ENCODE data around the gene SLC10A7. TPM values are rescaled to one million over a fixed set of nuclear protein-coding genes. Genes with fewer than 3 reads are reported as not detected.

The SLC10A7 gene
- total and polyA plus RNA-seq, 2 of the 8 experiments (the other 6 are each of a cell fraction or from before 2014, with no cell fraction given) = 2.5 to 2.9 TPM

DNA sequence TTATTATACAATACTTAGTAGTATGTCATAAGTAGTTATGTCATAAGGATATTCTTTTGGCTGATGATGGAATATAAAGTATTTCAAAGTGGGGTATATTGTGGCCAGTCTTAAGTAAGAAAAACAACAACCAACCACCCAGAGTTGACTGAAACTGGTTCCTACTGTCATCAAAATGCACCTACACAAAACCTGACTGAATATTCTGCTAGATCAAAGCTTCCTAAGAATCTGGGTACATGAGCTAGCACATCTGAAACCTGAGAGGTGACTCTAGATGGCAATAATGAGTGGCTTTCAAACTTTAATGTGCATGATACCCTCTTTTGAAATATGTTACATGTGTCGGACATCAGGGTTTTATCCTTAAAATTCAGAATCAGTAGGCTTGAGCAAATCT lies 247.0 kb downstream of the SLC10A7 start:
- no peaks in the 10 kb centered on the region for H3K36me3 ChIP-seq (ENCODE audit: control insufficient read depth in 2 of 4, insufficient read depth in 4 of 4, low read length in 3 of 4)
- H3K4me3 ChIP-seq (ENCODE audit: extremely low read depth in 1 of 4, insufficient read depth in 2 of 4, low read depth in 3 of 4, low read length in 4 of 4) = no peak overlapping the region
- no peak overlapping the region for H2BK20ac ChIP-seq (ENCODE audit: low read length)
- H3K4me2 ChIP-seq (ENCODE audit: insufficient read depth in 1 of 2, low read depth in 2 of 2, low read length in 2 of 2) = no peak overlapping the region
- no peaks in the 10 kb centered on the region for H4K20me1 ChIP-seq (replicated peaks in 1 of 2; ENCODE audit: control insufficient read depth in 1 of 2, insufficient read depth in 2 of 2, low read length in 2 of 2)
- no peak overlapping the region for H4K91ac ChIP-seq (replicated peaks; ENCODE audit: insufficient read length, low read length)
- no peak overlapping the region for H3K18ac ChIP-seq (ENCODE audit: extremely low read depth, low read length)
- no peaks in the 10 kb centered on the region for H3K9me3 ChIP-seq (ENCODE audit: insufficient read depth in 2 of 2, low read depth in 1 of 2, low read length in 1 of 2)
- ChIA-PET POLR2A (ENCODE audit: partially characterized antibody) (no interaction called here), CTCF (ENCODE audit: partially characterized antibody) (interaction anchor here (1.0 to 1.6 kb wide), 2 partner anchors 13 to 18 kb away, joined by 3 to 6 read pairs; no protein-coding TSS in a partner anchor)
- H3K79me2 ChIP-seq (ENCODE audit: control insufficient read depth in 1 of 2, insufficient read depth in 2 of 2, low read length in 2 of 2) = no peaks in the 10 kb centered on the region
- H3K14ac ChIP-seq (ENCODE audit: insufficient read length) = no peak overlapping the region
- no peak overlapping the region for H2BK120ac ChIP-seq (replicated peaks; ENCODE audit: low read depth, low read length)
- no peak for DNase-seq (ENCODE audit: low read depth in 1 of 2, low spot score in 2 of 2)
- no peak overlapping the region for H2BK5ac ChIP-seq (ENCODE audit: low read depth, low read length)
- no peaks in the 10 kb centered on the region for H3K79me1 ChIP-seq (ENCODE audit: low read depth, low read length)
- H2AK5ac ChIP-seq (ENCODE audit: low read depth, low read length) = no peak overlapping the region
- no peaks in the 10 kb centered on the region for H3K4me1 ChIP-seq (replicated peaks in 1 of 4; ENCODE audit: control insufficient read depth in 3 of 4, insufficient read depth in 4 of 4, low read length in 3 of 4)
- TF ChIP-seq TCF12 (IDR thresholded peaks at IDR 0.05; ENCODE audit: low read depth, low read length) (no peak), SUZ12 (IDR thresholded peaks at IDR 0.05; ENCODE audit: low read length) (no peak), CBX8 (IDR thresholded peaks at IDR 0.05; ENCODE audit: borderline replicate concordance, low read depth, low read length) (no peak), FOSL1 (IDR thresholded peaks at IDR 0.05; ENCODE audit: insufficient read depth, low read depth, low read length) (no peak), EZH2 (IDR thresholded peaks at IDR 0.05; ENCODE audit: low read depth, low read length, severe bottlenecking) (no peak), RXRA (IDR thresholded peaks at IDR 0.05; ENCODE audit: insufficient read depth, low read depth, low read length) (no peak)
- TF ChIP-seq, protein P1, sequence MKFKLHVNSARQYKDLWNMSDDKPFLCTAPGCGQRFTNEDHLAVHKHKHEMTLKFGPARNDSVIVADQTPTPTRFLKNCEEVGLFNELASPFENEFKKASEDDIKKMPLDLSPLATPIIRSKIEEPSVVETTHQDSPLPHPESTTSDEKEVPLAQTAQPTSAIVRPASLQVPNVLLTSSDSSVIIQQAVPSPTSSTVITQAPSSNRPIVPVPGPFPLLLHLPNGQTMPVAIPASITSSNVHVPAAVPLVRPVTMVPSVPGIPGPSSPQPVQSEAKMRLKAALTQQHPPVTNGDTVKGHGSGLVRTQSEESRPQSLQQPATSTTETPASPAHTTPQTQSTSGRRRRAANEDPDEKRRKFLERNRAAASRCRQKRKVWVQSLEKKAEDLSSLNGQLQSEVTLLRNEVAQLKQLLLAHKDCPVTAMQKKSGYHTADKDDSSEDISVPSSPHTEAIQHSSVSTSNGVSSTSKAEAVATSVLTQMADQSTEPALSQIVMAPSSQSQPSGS (IDR thresholded peaks at IDR 0.05; ENCODE audit: low read length) = no peak
- no peak overlapping the region for H3K9ac ChIP-seq (replicated peaks in 1 of 4; ENCODE audit: extremely low read depth in 1 of 4, low read depth in 3 of 4, low read length in 3 of 4)
- H3K23me2 ChIP-seq (ENCODE audit: low read depth, low read length) = no peaks in the 10 kb centered on the region
- no peak overlapping the region for H2BK15ac ChIP-seq (ENCODE audit: low read length)
- FAIRE-seq = no peak
- no peak overlapping the region for H3K23ac ChIP-seq (ENCODE audit: insufficient read length)
- no peak overlapping the region for H4K5ac ChIP-seq (ENCODE audit: insufficient read length, low read depth, low read length)
- H3K56ac ChIP-seq (replicated peaks; ENCODE audit: insufficient read length, low read depth, low read length) = no peak overlapping the region
- no peak overlapping the region for H2AFZ ChIP-seq (ENCODE audit: low read length)
- no peak overlapping the region for H3K4ac ChIP-seq (replicated peaks; ENCODE audit: insufficient read length, low read depth, low read length)
- no peak overlapping the region for H3K27ac ChIP-seq (ENCODE audit: low read depth, low read length)
- H3K27me3 ChIP-seq (replicated peaks in 1 of 4; ENCODE audit: control insufficient read depth in 3 of 4, extremely low read depth in 1 of 4, insufficient read depth in 3 of 4, low read length in 3 of 4) = peaks cover 0 to 1% (median 0%) of the 10 kb centered on the region in 4 experiments; a peak in 1 of 7 replicates
- no peak overlapping the region for H2BK12ac ChIP-seq (ENCODE audit: low read depth, low read length)
- no peak overlapping the region for H4K8ac ChIP-seq (ENCODE audit: extremely low read depth, insufficient read depth, low read length)
- WGBS, 2 experiments (ENCODE audit: extremely low coverage in 1 of 2, insufficient coverage in 1 of 2, insufficient read length in 1 of 2, insufficient replicate concordance in 2 of 2, low coverage in 1 of 2, low lambda C conversion rate in 2 of 2, missing lambda C conversion rate in 1 of 2) = 86% methylated on average over 1 of the region's 1 CpG; no CpG with 5 or more reads in 1 of the 2 experiments
